ENCODE measurements around the gene ITPR1. TPM values are rescaled to one million over a fixed set of nuclear protein-coding genes. Genes with fewer than 3 reads are reported as not detected.

The ITPR1 gene
- total RNA-seq, 2 donors from 2014 or later: 254 to 283 TPM

DNA sequence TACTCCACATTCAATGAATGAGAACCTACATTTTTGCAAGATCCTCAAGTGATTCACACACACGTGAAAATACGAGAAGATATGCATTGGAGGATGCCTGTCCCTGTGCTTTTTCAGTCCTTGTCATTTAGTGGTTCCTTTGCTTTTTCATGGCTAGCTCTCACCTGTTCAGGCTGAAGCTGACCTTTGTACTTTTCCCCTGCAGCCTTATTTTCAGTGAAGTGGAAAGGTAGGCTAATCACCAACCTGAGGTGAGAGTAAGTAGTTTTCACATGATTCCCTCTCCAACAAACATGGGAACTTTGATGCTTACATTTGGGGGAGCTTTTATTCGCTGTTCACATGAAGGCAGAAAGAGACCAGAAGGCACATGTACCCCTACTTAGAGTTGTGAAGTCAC, 8.3 kb downstream of the ITPR1 start:
- Histone ChIP-seq H3K36me3 (peaks cover 8% of the 10 kb centered on the region), H3K27ac (no peak overlapping the region), H3K27me3 (replicated peaks; ENCODE audit: insufficient read depth) (no peaks in the 10 kb centered on the region), H3K9me3 (no peaks in the 10 kb centered on the region), H3K4me1 (ENCODE audit: control insufficient read depth in 1 of 2, low read depth in 2 of 2) (peaks cover 26 to 50% of the 10 kb centered on the region in 2 donors), H3K4me3 (no peak overlapping the region)
- no peak for DNase-seq (ENCODE audit: low spot score)
- no peak for TF ChIP-seq CTCF (IDR thresholded peaks at IDR 0.05)
- no peak for ATAC-seq (ENCODE audit: insufficient number of reproducible peaks, low FRiP score, low read depth)

GRCh38 chr3:4501927-4502326, 8.8 kb downstream of the ITPR1 start:
- H3K9me3 ChIP-seq: no peaks in the 10 kb centered on the region
- ATAC-seq (ENCODE audit: insufficient number of reproducible peaks, low FRiP score, low read depth) (no peak), DNase-seq (ENCODE audit: low spot score) (no peak)
- no peak for TF ChIP-seq CTCF (IDR thresholded peaks at IDR 0.05)
- no peak overlapping the region for H3K4me3 ChIP-seq
- H3K4me1 ChIP-seq (ENCODE audit: control insufficient read depth in 1 of 2, low read depth in 2 of 2): peaks cover 27 to 50% of the 10 kb centered on the region in 2 donors
- peak overlapping the region in 1 of 2 donors; percentile 24 for H3K27ac ChIP-seq
- peaks cover 8% of the 10 kb centered on the region for H3K36me3 ChIP-seq
- no peaks in the 10 kb centered on the region for H3K27me3 ChIP-seq (replicated peaks; ENCODE audit: insufficient read depth)

GRCh38 chr3:4503050-4503449, 9.9 kb downstream of the ITPR1 start:
- Histone ChIP-seq H3K4me3 (no peak overlapping the region), H3K27me3 (replicated peaks; ENCODE audit: insufficient read depth) (no peaks in the 10 kb centered on the region), H3K4me1 (ENCODE audit: control insufficient read depth in 1 of 2, low read depth in 2 of 2) (peaks cover 29 to 53% of the 10 kb centered on the region in 2 donors), H3K36me3 (peaks cover 8% of the 10 kb centered on the region), H3K27ac (peak overlapping the region; percentile 87 to 88), H3K9me3 (no peaks in the 10 kb centered on the region)
- no peak for TF ChIP-seq CTCF (IDR thresholded peaks at IDR 0.05)
- DNase-seq (ENCODE audit: low spot score) (no peak), ATAC-seq (ENCODE audit: insufficient number of reproducible peaks, low FRiP score, low read depth) (no peak)

GRCh38 chr3:4504340-4505261, 11.5 kb downstream of the ITPR1 start:
- no peak for ATAC-seq (ENCODE audit: insufficient number of reproducible peaks, low FRiP score, low read depth)
- peaks cover 29 to 58% of the 10 kb centered on the region in 2 donors for H3K4me1 ChIP-seq (ENCODE audit: control insufficient read depth in 1 of 2, low read depth in 2 of 2)
- H3K4me3 ChIP-seq: peak overlapping the region; percentile 51

More at GRCh38 chr3:4504340-4505261, 11.5 kb downstream of the ITPR1 start:
- Histone ChIP-seq H3K9me3 (no peaks in the 10 kb centered on the region), H3K36me3 (peaks cover 8% of the 10 kb centered on the region), H3K27me3 (replicated peaks; ENCODE audit: insufficient read depth) (no peaks in the 10 kb centered on the region), H3K27ac (peak overlapping the region; percentile 87 to 88)
- no peak for TF ChIP-seq CTCF (IDR thresholded peaks at IDR 0.05)
- no peak for DNase-seq (ENCODE audit: low spot score)

Data from thoracic aorta (tissue), 2 donors.